ENCODE results near the gene HDAC1. TPM values are rescaled to one million over a fixed set of nuclear protein-coding genes. Genes with fewer than 3 reads are reported as not detected.

Gene HDAC1
- polyA plus RNA-seq, 3 donors = 73.8 to 95.0 (median 88.7) TPM

DNA sequence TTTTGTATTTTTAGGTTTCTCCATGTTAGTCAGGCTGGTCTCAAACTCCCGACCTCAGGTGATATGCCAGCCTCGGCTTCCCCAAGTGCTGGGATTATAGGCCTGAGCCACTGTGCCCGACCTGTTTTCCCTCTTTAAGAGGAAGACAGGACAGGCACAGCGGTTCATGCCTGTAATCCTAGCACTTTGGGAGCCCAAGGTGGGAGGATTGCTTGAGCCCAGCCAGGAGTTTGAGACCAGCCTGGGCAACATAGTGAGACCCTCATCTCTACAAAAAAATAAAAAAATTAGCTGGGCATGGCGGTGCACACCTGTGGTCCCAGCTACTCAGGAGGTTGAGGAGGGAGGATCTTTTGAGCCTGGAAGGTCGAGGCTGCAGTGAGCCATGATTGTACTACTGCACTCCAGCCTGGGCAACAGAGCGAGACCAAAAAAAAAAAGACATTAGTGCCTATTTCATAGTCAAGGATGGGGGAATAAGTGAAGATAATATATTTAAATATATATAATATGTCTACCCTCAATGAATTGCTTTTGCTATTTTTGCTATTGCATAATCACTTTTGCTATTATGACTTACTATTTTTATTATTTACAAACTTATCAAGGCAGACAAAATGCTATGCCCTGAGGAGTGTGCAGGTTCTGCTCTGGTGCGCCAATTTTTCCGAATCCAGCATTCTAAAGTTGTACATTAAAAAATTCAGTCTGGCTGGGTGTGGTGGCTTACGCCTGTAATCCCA, 26.4 kb downstream of the HDAC1 start:
- Histone ChIP-seq H3K4me2 (replicated peaks; ENCODE audit: extremely low read depth, low read length, poor library complexity, severe bottlenecking) (no peak overlapping the region), H3K36me3 (replicated peaks in 1 of 2; ENCODE audit: control insufficient read depth in 1 of 2, insufficient read depth in 2 of 2, low read length in 2 of 2) (peaks cover 45 to 68% of the 10 kb centered on the region in 2 donors), H3K9ac (ENCODE audit: insufficient read depth, low read length, poor library complexity, severe bottlenecking) (no peak overlapping the region), H3K4me3 (replicated peaks in 1 of 3; ENCODE audit: low read depth in 2 of 3, low read length in 3 of 3) (no peak overlapping the region), H3K79me2 (ENCODE audit: insufficient read depth, low read length) (peaks cover 11% of the 10 kb centered on the region), H3K27me3 (ENCODE audit: control insufficient read depth in 2 of 2, insufficient read depth in 2 of 2, low read length in 2 of 2) (no peaks in the 10 kb centered on the region), H4K20me1 (ENCODE audit: insufficient read depth, low read length) (peaks cover 38% of the 10 kb centered on the region), H3K27ac (ENCODE audit: low read depth in 1 of 2, low read length in 2 of 2) (no peak overlapping the region), H3K4me1 (ENCODE audit: control insufficient read depth in 1 of 2, insufficient read depth in 2 of 2, low read length in 2 of 2) (no peaks in the 10 kb centered on the region), H2AFZ (ENCODE audit: insufficient read depth, low read depth, low read length, poor library complexity, severe bottlenecking) (no peak overlapping the region), H3K9me3 (replicated peaks in 1 of 2; ENCODE audit: control insufficient read depth in 1 of 2, insufficient read depth in 1 of 2, low read length in 2 of 2) (no peaks in the 10 kb centered on the region)
- H3K4me3 Mint-ChIP-seq = no peak overlapping the region
- no peak for DNase-seq
- H3K4me1 Mint-ChIP-seq = peaks cover 4% of the 10 kb centered on the region
- intact Hi-C loops (cut with micrococcal nuclease) = no loop called here
- H3K9me3 Mint-ChIP-seq = peaks cover 0 to 1% (median 0%) of the 10 kb centered on the region in 7 donors
- peaks cover 41 to 70% of the 10 kb centered on the region in 2 donors for H3K36me3 Mint-ChIP-seq
- TF ChIP-seq, protein P1, sequence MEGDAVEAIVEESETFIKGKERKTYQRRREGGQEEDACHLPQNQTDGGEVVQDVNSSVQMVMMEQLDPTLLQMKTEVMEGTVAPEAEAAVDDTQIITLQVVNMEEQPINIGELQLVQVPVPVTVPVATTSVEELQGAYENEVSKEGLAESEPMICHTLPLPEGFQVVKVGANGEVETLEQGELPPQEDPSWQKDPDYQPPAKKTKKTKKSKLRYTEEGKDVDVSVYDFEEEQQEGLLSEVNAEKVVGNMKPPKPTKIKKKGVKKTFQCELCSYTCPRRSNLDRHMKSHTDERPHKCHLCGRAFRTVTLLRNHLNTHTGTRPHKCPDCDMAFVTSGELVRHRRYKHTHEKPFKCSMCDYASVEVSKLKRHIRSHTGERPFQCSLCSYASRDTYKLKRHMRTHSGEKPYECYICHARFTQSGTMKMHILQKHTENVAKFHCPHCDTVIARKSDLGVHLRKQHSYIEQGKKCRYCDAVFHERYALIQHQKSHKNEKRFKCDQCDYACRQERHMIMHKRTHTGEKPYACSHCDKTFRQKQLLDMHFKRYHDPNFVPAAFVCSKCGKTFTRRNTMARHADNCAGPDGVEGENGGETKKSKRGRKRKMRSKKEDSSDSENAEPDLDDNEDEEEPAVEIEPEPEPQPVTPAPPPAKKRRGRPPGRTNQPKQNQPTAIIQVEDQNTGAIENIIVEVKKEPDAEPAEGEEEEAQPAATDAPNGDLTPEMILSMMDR (IDR thresholded peaks at IDR 0.05) = no peak
- 100% methylated on average over 6 of the region's 10 CpGs for WGBS (ENCODE audit: insufficient coverage)
- peaks cover 0 to 2% (median 1%) of the 10 kb centered on the region in 3 donors for H3K27me3 Mint-ChIP-seq (ENCODE audit: low read depth in 3 of 3)
- peak overlapping the region in 2 of 7 donors; percentile 22 to 43 for H3K27ac Mint-ChIP-seq

DNA sequence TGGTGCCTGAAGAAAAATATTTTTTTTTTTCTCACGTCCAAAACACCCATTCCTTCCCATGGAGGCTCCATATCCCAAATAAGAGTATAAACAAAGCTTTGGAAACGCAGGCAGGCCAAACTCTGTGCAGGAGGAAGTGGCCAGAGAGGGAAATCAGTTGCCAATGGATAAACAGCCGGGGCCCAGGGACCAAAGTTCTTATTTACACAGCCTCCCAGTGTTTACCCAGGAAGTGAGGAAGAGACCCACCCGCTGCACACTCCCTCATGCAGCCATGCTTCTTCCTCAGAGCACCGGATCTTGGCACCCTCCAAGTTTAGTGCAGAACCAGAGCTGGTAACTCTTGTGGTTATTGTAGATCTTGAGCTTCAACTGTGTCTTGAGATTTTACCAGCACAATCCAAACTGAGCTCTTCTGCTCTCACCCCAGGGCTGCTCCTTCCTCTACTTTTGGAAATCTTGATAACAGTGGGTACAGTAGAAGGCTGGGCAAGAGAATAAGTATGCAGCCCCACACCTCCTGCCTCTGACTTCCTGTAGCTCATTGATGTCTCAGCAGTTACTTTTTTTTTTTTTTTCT, 29.9 kb downstream of the HDAC1 start:
- TF ChIP-seq, protein P1 (IDR thresholded peaks at IDR 0.05) = no peak
- no peaks in the 10 kb centered on the region for H3K27me3 ChIP-seq (ENCODE audit: control insufficient read depth in 2 of 2, insufficient read depth in 2 of 2, low read length in 2 of 2)
- WGBS (ENCODE audit: insufficient coverage) = no CpG with 5 or more reads among the region's 5 CpGs
- H3K9me3 ChIP-seq (replicated peaks in 1 of 2; ENCODE audit: control insufficient read depth in 1 of 2, insufficient read depth in 1 of 2, low read length in 2 of 2) = no peaks in the 10 kb centered on the region
- H3K27ac Mint-ChIP-seq = peak overlapping the region in 4 of 7 donors; percentile 5 to 53 (median 21)
- intact Hi-C loops (cut with micrococcal nuclease) = no loop called here
- H3K27ac ChIP-seq (ENCODE audit: low read depth in 1 of 2, low read length in 2 of 2) = peak overlapping the region in 1 of 2 donors; percentile 21
- peaks cover 0 to 1% (median 0%) of the 10 kb centered on the region in 7 donors for H3K9me3 Mint-ChIP-seq
- H2AFZ ChIP-seq (ENCODE audit: insufficient read depth, low read depth, low read length, poor library complexity, severe bottlenecking) = no peak overlapping the region
- peaks cover 52 to 89% of the 10 kb centered on the region in 2 donors for H3K36me3 Mint-ChIP-seq
- no peaks in the 10 kb centered on the region for H3K4me1 ChIP-seq (ENCODE audit: control insufficient read depth in 1 of 2, insufficient read depth in 2 of 2, low read length in 2 of 2)
- no peak overlapping the region for H3K9ac ChIP-seq (ENCODE audit: insufficient read depth, low read length, poor library complexity, severe bottlenecking)
- no peak for DNase-seq
- H3K4me3 ChIP-seq (replicated peaks in 1 of 3; ENCODE audit: low read depth in 2 of 3, low read length in 3 of 3) = no peak overlapping the region
- peaks cover 65 to 89% of the 10 kb centered on the region in 2 donors for H3K36me3 ChIP-seq (replicated peaks in 1 of 2; ENCODE audit: control insufficient read depth in 1 of 2, insufficient read depth in 2 of 2, low read length in 2 of 2)
- H4K20me1 ChIP-seq (ENCODE audit: insufficient read depth, low read length) = peaks cover 25% of the 10 kb centered on the region
- peaks cover 0 to 4% (median 1%) of the 10 kb centered on the region in 3 donors for H3K27me3 Mint-ChIP-seq (ENCODE audit: low read depth in 3 of 3)
- no peaks in the 10 kb centered on the region for H3K79me2 ChIP-seq (ENCODE audit: insufficient read depth, low read length)
- no peak overlapping the region for H3K4me2 ChIP-seq (replicated peaks; ENCODE audit: extremely low read depth, low read length, poor library complexity, severe bottlenecking)
- H3K4me1 Mint-ChIP-seq = no peaks in the 10 kb centered on the region
- H3K4me3 Mint-ChIP-seq = no peak overlapping the region

Measured in CD14-positive monocyte (primary cell).